ENCODE measurements around the gene GMDS. TPM values are rescaled to one million over a fixed set of nuclear protein-coding genes. Genes with fewer than 3 reads are reported as not detected.
A peak's percentile ranks its signal among the peaks of the same experiment; 100 is the strongest.

GMDS gene
- total and polyA plus RNA-seq, 5 experiments from 2014 or later, result 11.4 to 25.0 (median 22.3) TPM

GRCh38 chr6:1577896-1578745 is 667.3 kb downstream of the GMDS start:
- Mint-ChIP-seq H3K4me1 (no peaks in the 10 kb centered on the region), H3K27me3 (peaks cover 0 to 7% (median 3%) of the 10 kb centered on the region in 5 donors), H3K27ac (no peak overlapping the region), H3K9me3 (peaks cover 0 to 5% (median 0%) of the 10 kb centered on the region in 9 donors), H3K4me3 (no peak overlapping the region), H3K36me3 (no peaks in the 10 kb centered on the region)
- DNase-seq, result no peak
- no peak for ATAC-seq
- POLR2A ChIA-PET, result no interaction called here

- ATAC-seq, result no peak
These were observed 668.2 kb downstream of the GMDS start for GRCh38 chr6:1577146-1577680.

GRCh38 chr6:1576711-1577110 is 668.7 kb downstream of the GMDS start:
- DNase-seq (no peak), ATAC-seq (no peak)
- POLR2A ChIA-PET, result no interaction called here
- peaks cover 0 to 9% (median 2%) of the 10 kb centered on the region in 3 donors for H3K36me3 Mint-ChIP-seq
- H3K4me3 Mint-ChIP-seq, result no peak overlapping the region
- peaks cover 0 to 14% (median 6%) of the 10 kb centered on the region in 9 donors for H3K9me3 Mint-ChIP-seq
- H3K27ac Mint-ChIP-seq, result no peak overlapping the region
- H3K4me1 Mint-ChIP-seq, result no peaks in the 10 kb centered on the region
- peaks cover 0 to 7% (median 2%) of the 10 kb centered on the region in 5 donors for H3K27me3 Mint-ChIP-seq

More at GRCh38 chr6:1577146-1577680, 668.2 kb downstream of the GMDS start:
- DNase-seq, result no peak
- peaks cover 0 to 4% (median 0%) of the 10 kb centered on the region in 3 donors for H3K36me3 Mint-ChIP-seq
- H3K27ac Mint-ChIP-seq, result no peak overlapping the region
- H3K4me3 Mint-ChIP-seq, result no peak overlapping the region
- H3K4me1 Mint-ChIP-seq, result no peaks in the 10 kb centered on the region
- POLR2A ChIA-PET, result no interaction called here
- peaks cover 0 to 7% (median 4%) of the 10 kb centered on the region in 5 donors for H3K27me3 Mint-ChIP-seq
- peaks cover 0 to 9% (median 1%) of the 10 kb centered on the region in 9 donors for H3K9me3 Mint-ChIP-seq

- Mint-ChIP-seq H3K4me1 (no peaks in the 10 kb centered on the region), H3K27me3 (peaks cover 0 to 4% (median 0%) of the 10 kb centered on the region in 5 donors), H3K27ac (no peak overlapping the region), H3K9me3 (peaks cover under 1 to 17% (median 11%) of the 10 kb centered on the region in 9 donors), H3K36me3 (peaks cover 0 to 14% (median 4%) of the 10 kb centered on the region in 3 donors), H3K4me3 (no peak overlapping the region)
- no peak for DNase-seq
- ATAC-seq, result no peak
- POLR2A ChIA-PET, result no interaction called here
These were observed 669.2 kb downstream of the GMDS start for GRCh38 chr6:1576166-1576565.

GRCh38 chr6:1575210-1576041 is 670.0 kb downstream of the GMDS start:
- Mint-ChIP-seq H3K27ac (peak overlapping the region in 1 of 10 donors; percentile 64), H3K4me1 (no peaks in the 10 kb centered on the region)
- POLR2A ChIA-PET, result no interaction called here

GRCh38 chr6:1574890-1575209 is 670.6 kb downstream of the GMDS start:
- Mint-ChIP-seq H3K4me1 (no peaks in the 10 kb centered on the region), H3K27me3 (peaks cover 0 to 6% (median 4%) of the 10 kb centered on the region in 5 donors), H3K27ac (peak overlapping the region in 1 of 10 donors; percentile 64), H3K36me3 (peaks cover 0 to 24% (median 13%) of the 10 kb centered on the region in 3 donors), H3K4me3 (no peak overlapping the region), H3K9me3 (peaks cover 9 to 29% (median 23%) of the 10 kb centered on the region in 9 donors)
- POLR2A ChIA-PET, result no interaction called here
- DNase-seq, result no peak
- ATAC-seq, result no peak

More at GRCh38 chr6:1575210-1576041, 670.0 kb downstream of the GMDS start:
- DNase-seq (no peak), ATAC-seq (no peak)
- Mint-ChIP-seq H3K27me3 (peaks cover 0 to 5% (median 4%) of the 10 kb centered on the region in 5 donors), H3K36me3 (peaks cover 0 to 22% (median 11%) of the 10 kb centered on the region in 3 donors), H3K4me3 (no peak overlapping the region), H3K9me3 (peaks cover 7 to 25% (median 19%) of the 10 kb centered on the region in 9 donors)

- POLR2A ChIA-PET, result no interaction called here
- Mint-ChIP-seq H3K4me1 (no peaks in the 10 kb centered on the region), H3K36me3 (peaks cover 0 to 24% (median 13%) of the 10 kb centered on the region in 3 donors), H3K4me3 (no peak overlapping the region), H3K9me3 (peaks cover 9 to 29% (median 23%) of the 10 kb centered on the region in 9 donors), H3K27me3 (peaks cover 0 to 6% (median 4%) of the 10 kb centered on the region in 5 donors), H3K27ac (peak overlapping the region in 1 of 10 donors; percentile 6)
- no peak for DNase-seq
- ATAC-seq, result no peak
These were observed 671.2 kb downstream of the GMDS start for GRCh38 chr6:1574083-1574761.

Measured in naive thymus-derived CD8-positive, alpha-beta T cell (primary cell).